HEK293T (cell line): ENCODE data around the gene ADAMTS13.

Experiments used
- CTCF ChIA-PET: fragments of 350-600 bp; formaldehyde crosslinking; extraction: SDS; loops from one replicate; lab custom pipeline; 2021; ENCODE audit warnings: antibody characterized with exemption, inconsistent platforms; lab: Yijun Ruan, JAX
- POLR2A ChIA-PET: fragments of 350-600 bp; formaldehyde crosslinking; extraction: SDS; loops from one replicate; lab custom pipeline; 2020; ENCODE audit warnings: antibody characterized with exemption, inconsistent platforms; lab: Yijun Ruan, JAX
- DNase-seq: peaks from one replicate; pipeline ENCODE4 v3.0.0; 2012; ENCODE audit warnings: mixed read lengths; ENCODE audit errors: extremely low spot score
- ARNT ChIP-seq: fragments of 450-650 bp; IDR thresholded peaks from 2 replicates; pipeline ENCODE4 v1.6.1; 2017; ENCODE audit warnings: mild to moderate bottlenecking
- BHLHE40 ChIP-seq: fragments of 450-650 bp; IDR thresholded peaks from 2 replicates; pipeline ENCODE4 v1.6.1; 2016; ENCODE audit warnings: mild to moderate bottlenecking, moderate library complexity, borderline replicate concordance
- CTBP1 ChIP-seq: fragments of 450-650 bp; IDR thresholded peaks from 2 replicates; pipeline ENCODE4 v1.6.1; 2016; ENCODE audit warnings: borderline replicate concordance
- ELF4 ChIP-seq: fragments of 450-650 bp; IDR thresholded peaks from 2 replicates; pipeline ENCODE4 v1.6.1; 2017; ENCODE audit warnings: antibody characterized with exemption
- FOXA1 ChIP-seq: fragments of 450-650 bp; IDR thresholded peaks from 2 replicates; pipeline ENCODE4 v1.6.1; 2016; ENCODE audit warnings: mild to moderate bottlenecking
- FOXK2 ChIP-seq: fragments of 450-650 bp; IDR thresholded peaks from 2 replicates; pipeline ENCODE4 v1.6.1; 2016; ENCODE audit warnings: mild to moderate bottlenecking
- FOXM1 ChIP-seq: fragments of 450-650 bp; IDR thresholded peaks from 2 replicates; pipeline ENCODE4 v1.6.1; 2017; ENCODE audit warnings: mild to moderate bottlenecking, borderline replicate concordance
- HDGF ChIP-seq: fragments of 450-650 bp; IDR thresholded peaks from 2 replicates; pipeline ENCODE4 v1.6.1; 2017; ENCODE audit warnings: antibody characterized with exemption, borderline replicate concordance
- L3MBTL2 ChIP-seq: fragments of 450-650 bp; conservative IDR thresholded peaks from 2 replicates; pipeline ENCODE4 v1.6.1; 2016; ENCODE audit warnings: mild to moderate bottlenecking
- LEF1 ChIP-seq: fragments of 450-650 bp; IDR thresholded peaks from 2 replicates; pipeline ENCODE4 v1.6.1; 2017; ENCODE audit warnings: mild to moderate bottlenecking, borderline replicate concordance
- NFRKB ChIP-seq: fragments of 450-650 bp; IDR thresholded peaks from 2 replicates; pipeline ENCODE4 v1.6.1; 2016; ENCODE audit warnings: mild to moderate bottlenecking, moderate library complexity
- PKNOX1 ChIP-seq: fragments of 450-650 bp; IDR thresholded peaks from 2 replicates; pipeline ENCODE4 v1.6.1; 2016
- SP1 ChIP-seq: fragments of 450-650 bp; IDR thresholded peaks from 2 replicates; pipeline ENCODE4 v1.6.1; 2017
- SUZ12 ChIP-seq: fragments of 450-650 bp; IDR thresholded peaks from 2 replicates; pipeline ENCODE4 v1.6.1; 2016; ENCODE audit warnings: mild to moderate bottlenecking
- TARDBP ChIP-seq: fragments of 450-650 bp; IDR thresholded peaks from 2 replicates; pipeline ENCODE4 v1.6.1; 2016
- ZNF384 ChIP-seq: fragments of 450-650 bp; IDR thresholded peaks from 2 replicates; pipeline ENCODE4 v1.6.1; 2016

ADAMTS13 gene

GRCh38 chr9:133493428-133493827 is 71.3 kb downstream of the ADAMTS13 start:
- TF ChIP-seq LEF1 = no peak
- TF ChIP-seq FOXM1 = no peak
- TF ChIP-seq L3MBTL2 = no peak
- TF ChIP-seq TARDBP = no peak
- TF ChIP-seq NFRKB = no peak
- no peak for TF ChIP-seq FOXA1
- no peak for TF ChIP-seq SUZ12
- no peak for TF ChIP-seq ZNF384
- TF ChIP-seq FOXK2 = no peak
- no peak for TF ChIP-seq ARNT
- TF ChIP-seq CTBP1 = no peak
- no peak for TF ChIP-seq HDGF
- no peak for TF ChIP-seq BHLHE40
- TF ChIP-seq SP1 = no peak
- no peak for TF ChIP-seq PKNOX1
- no peak for TF ChIP-seq ELF4
- DNase-seq = no peak
- ChIA-PET POLR2A (no interaction called here), CTCF (no interaction called here)

GRCh38 chr9:133493845-133494540 is 71.8 kb downstream of the ADAMTS13 start:
- ChIA-PET CTCF (no interaction called here), POLR2A (no interaction called here)
- TF ChIP-seq NFRKB = no peak
- no peak for TF ChIP-seq HDGF
- TF ChIP-seq FOXK2 = no peak
- TF ChIP-seq SP1 = no peak
- no peak for TF ChIP-seq ARNT
- TF ChIP-seq PKNOX1 = no peak
- no peak for TF ChIP-seq CTBP1
- no peak for DNase-seq

GRCh38 chr9:133494636-133495326 is 72.6 kb downstream of the ADAMTS13 start:
- ChIA-PET CTCF (interaction anchor here (1.5 kb wide), 1 partner anchor 8 kb away, joined by 5 read pairs; no protein-coding TSS in a partner anchor), POLR2A (no interaction called here)
- TF ChIP-seq LEF1 (no peak), TARDBP (no peak), ZNF384 (no peak), HDGF (no peak), FOXK2 (no peak), SP1 (no peak), NFRKB (no peak), BHLHE40 (no peak), ARNT (no peak), SUZ12 (no peak), FOXM1 (no peak), L3MBTL2 (no peak), CTBP1 (no peak)
- DNase-seq = no peak

- DNase-seq = no peak
- POLR2A ChIA-PET = interaction anchor here (1.4 kb wide), 1 partner anchor 17 kb away, joined by 3 read pairs; the partner anchor contains the start of gene SLC2A6
- CTCF ChIA-PET = interaction anchor here (1.5 kb wide), 1 partner anchor 9 kb away, joined by 5 read pairs; no protein-coding TSS in a partner anchor
- TF ChIP-seq CTBP1 (no peak), TARDBP (0 out of 2 replicates have a peak, but pooled peaks have one; percentile 47)
Observed at GRCh38 chr9:133495327-133496293, 73.4 kb downstream of the ADAMTS13 start.

GRCh38 chr9:133496861-133497842 is 75.0 kb downstream of the ADAMTS13 start:
- no peak for TF ChIP-seq ZNF384
- no peak for TF ChIP-seq NFRKB
- no peak for TF ChIP-seq SP1
- no peak for TF ChIP-seq BHLHE40
- TF ChIP-seq ARNT = no peak
- TF ChIP-seq CTBP1 = no peak
- TF ChIP-seq PKNOX1 = no peak
- TF ChIP-seq FOXA1 = no peak
- TF ChIP-seq ELF4 = no peak
- no peak for TF ChIP-seq SUZ12
- TF ChIP-seq FOXK2 = no peak
- no peak for TF ChIP-seq LEF1
- TF ChIP-seq FOXM1 = no peak
- no peak for TF ChIP-seq TARDBP
- no peak for TF ChIP-seq HDGF
- no peak for TF ChIP-seq L3MBTL2
- no peak for DNase-seq
- POLR2A ChIA-PET = interaction anchor here (1.4 kb wide), 1 partner anchor 18 kb away, joined by 3 read pairs; the partner anchor contains the start of gene SLC2A6
- CTCF ChIA-PET = no interaction called here
